Trophoblast cell (in vitro differentiated cells and primary cell): ENCODE results near the gene SHCBP1.
"Not testable (repeated sequence)": the region's sequence is repeated elsewhere in the genome, so short reads cannot be mapped to it uniquely, and the experiment has no call there.

ENCODE experiments used
- DNase-seq, 2 donors: peaks; one replicate each; pipeline ENCODE4 v3.0.0-alpha.2; 2016
- H2AFZ ChIP-seq: 2 replicates; pipeline ENCODE4 v1.6.1; 2013; ENCODE audit warnings: low read length, moderate library complexity, mild to moderate bottlenecking; ENCODE audit not compliant: insufficient read depth, poor library complexity
- H2AK5ac ChIP-seq: 2 replicates; pipeline ENCODE4 v1.6.1; 2013; ENCODE audit warnings: mild to moderate bottlenecking, low read length
- H2BK120ac ChIP-seq: 2 replicates; pipeline ENCODE4 v1.6.1; 2013; ENCODE audit warnings: low read length, mild to moderate bottlenecking, moderate library complexity; ENCODE audit not compliant: insufficient read depth, poor library complexity
- H2BK12ac ChIP-seq: 2 replicates; pipeline ENCODE4 v1.6.1; 2013; ENCODE audit warnings: mild to moderate bottlenecking, low read length, moderate library complexity
- H2BK5ac ChIP-seq: 2 replicates; pipeline ENCODE4 v1.6.1; 2013; ENCODE audit warnings: low read length, low read depth, moderate library complexity, mild to moderate bottlenecking; ENCODE audit not compliant: poor library complexity
- H3K14ac ChIP-seq: 2 replicates; pipeline ENCODE4 v1.6.1; 2013; ENCODE audit warnings: mild to moderate bottlenecking, low read length
- H3K18ac ChIP-seq: 2 replicates; pipeline ENCODE4 v1.6.1; 2013; ENCODE audit warnings: mild to moderate bottlenecking, low read length
- H3K23ac ChIP-seq: 2 replicates; pipeline ENCODE4 v1.6.1; 2013; ENCODE audit warnings: low read length
- H3K27ac ChIP-seq: 2 replicates; pipeline ENCODE4 v1.5.1; 2013; ENCODE audit warnings: low read depth, mild to moderate bottlenecking, inconsistent platforms, low read length, moderate library complexity
- H3K27me3 ChIP-seq: 2 replicates; pipeline ENCODE4 v1.6.1; 2013; ENCODE audit warnings: inconsistent platforms, mild to moderate bottlenecking, low read length, moderate library complexity; ENCODE audit not compliant: insufficient read depth
- H3K36me3 ChIP-seq, 2 experiments: 1 replicate in 1 of 2; 2 replicates in 1 of 2; pipeline ENCODE4 v1.6.1; 2013; ENCODE audit warnings: low read length in 2 of 2, mild to moderate bottlenecking in 2 of 2, moderate library complexity in 1 of 2; ENCODE audit not compliant: insufficient read depth in 2 of 2, control insufficient read depth in 1 of 2
- H3K4ac ChIP-seq: 2 replicates; pipeline ENCODE4 v1.6.1; 2013; ENCODE audit warnings: low read depth, mild to moderate bottlenecking, low read length, moderate library complexity
- H3K4me1 ChIP-seq, 2 experiments: 1 replicate in 1 of 2; 2 replicates in 1 of 2; pipeline ENCODE4 v1.6.1; 2013; ENCODE audit warnings: low read length in 2 of 2, mild to moderate bottlenecking in 2 of 2, moderate library complexity in 1 of 2; ENCODE audit not compliant: insufficient read depth in 2 of 2, control insufficient read depth in 1 of 2
- H3K4me2 ChIP-seq: 2 replicates; pipeline ENCODE4 v1.6.1; 2013; ENCODE audit warnings: inconsistent platforms, mild to moderate bottlenecking, low read length, moderate library complexity
- H3K4me3 ChIP-seq: 2 replicates; pipeline ENCODE4 v1.5.1; 2013; ENCODE audit warnings: mild to moderate bottlenecking, low read depth, low read length, inconsistent platforms
- H3K79me1 ChIP-seq: one replicate; pipeline ENCODE4 v1.6.1; 2013; ENCODE audit warnings: low read length
- H3K79me2 ChIP-seq: 2 replicates; pipeline ENCODE4 v1.6.1; 2013; ENCODE audit warnings: low read length, mild to moderate bottlenecking; ENCODE audit not compliant: control insufficient read depth, insufficient read depth, poor library complexity
- H3K9ac ChIP-seq: 2 replicates; pipeline ENCODE4 v1.6.1; 2013; ENCODE audit warnings: mild to moderate bottlenecking, low read length
- H3K9me3 ChIP-seq: 2 replicates; pipeline ENCODE4 v1.6.1; 2013; ENCODE audit warnings: low read depth, mild to moderate bottlenecking, control low read depth, inconsistent platforms, low read length; ENCODE audit not compliant: insufficient read depth
- H4K12ac ChIP-seq: 2 replicates; pipeline ENCODE4 v1.6.1; 2013; ENCODE audit warnings: low read depth, mild to moderate bottlenecking, low read length, moderate library complexity
- H4K8ac ChIP-seq: 2 replicates; pipeline ENCODE4 v1.6.1; 2013; ENCODE audit warnings: low read depth, mild to moderate bottlenecking, low read length, moderate library complexity
- H4K91ac ChIP-seq: one replicate; pipeline ENCODE4 v1.6.1; 2013; ENCODE audit warnings: low read depth, mild to moderate bottlenecking, low read length, moderate library complexity
- WGBS: extraction: QIAGEN DNeasy Blood & Tissue Kit; methylation state at CpG from one replicate; pipeline ENCODE4 v1.1.7; 2013; ENCODE audit warnings: missing lambda C conversion rate; ENCODE audit not compliant: insufficient read length, insufficient coverage; ENCODE audit errors: extremely low coverage; 5-methylcytosine and 5-hydroxymethylcytosine counted together

Gene SHCBP1

GRCh38 chr16:46562979-46563378 is 58.2 kb downstream of the SHCBP1 start:
- no peaks in the 10 kb centered on the region for H3K27me3 ChIP-seq
- H3K23ac ChIP-seq: no peak overlapping the region

GRCh38 chr16:46558018-46558417 is 63.2 kb downstream of the SHCBP1 start:
- H3K36me3 ChIP-seq: no peaks in the 10 kb centered on the region
- no peak overlapping the region for H3K18ac ChIP-seq
- no peaks in the 10 kb centered on the region for H3K9me3 ChIP-seq
- no peak overlapping the region for H2BK120ac ChIP-seq
- no peak overlapping the region for H2AK5ac ChIP-seq
- no peak overlapping the region for H2BK12ac ChIP-seq
- no peak overlapping the region for H2AFZ ChIP-seq
- DNase-seq: peak in 1 of 2 donors; percentile 55
- no peak overlapping the region for H4K91ac ChIP-seq
- H4K12ac ChIP-seq: no peak overlapping the region
- no peak overlapping the region for H2BK5ac ChIP-seq
- no peaks in the 10 kb centered on the region for H3K4me1 ChIP-seq
- H3K9ac ChIP-seq: no peak overlapping the region
- H3K4me2 ChIP-seq: no peak overlapping the region
- H3K27me3 ChIP-seq: no peaks in the 10 kb centered on the region
- H3K79me1 ChIP-seq: no peaks in the 10 kb centered on the region
- no peak overlapping the region for H4K8ac ChIP-seq
- no peak overlapping the region for H3K4ac ChIP-seq
- no peaks in the 10 kb centered on the region for H3K79me2 ChIP-seq
- H3K4me3 ChIP-seq: no peak overlapping the region
- no peak overlapping the region for H3K27ac ChIP-seq
- WGBS: no CpG with 5 or more reads among the region's 1 CpG
- H3K23ac ChIP-seq: no peak overlapping the region
- no peak overlapping the region for H3K14ac ChIP-seq

More at GRCh38 chr16:46562979-46563378, 58.2 kb downstream of the SHCBP1 start:
- no peak for DNase-seq
- no peaks in the 10 kb centered on the region for H3K79me1 ChIP-seq
- no peak overlapping the region for H3K18ac ChIP-seq
- H3K4me3 ChIP-seq: no peak overlapping the region
- no peak overlapping the region for H2BK12ac ChIP-seq
- WGBS: no CpG with 5 or more reads among the region's 3 CpGs
- H3K27ac ChIP-seq: no peak overlapping the region
- no peak overlapping the region for H4K12ac ChIP-seq
- no peak overlapping the region for H2AK5ac ChIP-seq
- peaks cover 2% of the 10 kb centered on the region for H3K9me3 ChIP-seq
- no peak overlapping the region for H3K4ac ChIP-seq
- no peak overlapping the region for H3K4me2 ChIP-seq
- H2BK120ac ChIP-seq: no peak overlapping the region
- H2AFZ ChIP-seq: no peak overlapping the region
- no peak overlapping the region for H3K9ac ChIP-seq
- no peak overlapping the region for H4K91ac ChIP-seq
- H3K36me3 ChIP-seq: no peaks in the 10 kb centered on the region
- H2BK5ac ChIP-seq: no peak overlapping the region
- H3K4me1 ChIP-seq: no peaks in the 10 kb centered on the region
- H3K14ac ChIP-seq: no peak overlapping the region
- H3K79me2 ChIP-seq: no peaks in the 10 kb centered on the region
- H4K8ac ChIP-seq: no peak overlapping the region

- Histone ChIP-seq H3K23ac (no peak overlapping the region), H2BK12ac (no peak overlapping the region), H4K12ac (no peak overlapping the region), H2AFZ (no peak overlapping the region), H3K27ac (no peak overlapping the region), H3K4ac (no peak overlapping the region), H4K91ac (no peak overlapping the region), H3K4me1 (no peaks in the 10 kb centered on the region), H3K79me2 (no peaks in the 10 kb centered on the region), H3K18ac (no peak overlapping the region), H2AK5ac (no peak overlapping the region), H3K9me3 (no peaks in the 10 kb centered on the region), H2BK5ac (no peak overlapping the region), H3K14ac (no peak overlapping the region), H3K4me2 (no peak overlapping the region), H3K79me1 (no peaks in the 10 kb centered on the region), H3K9ac (no peak overlapping the region), H3K27me3 (no peaks in the 10 kb centered on the region), H2BK120ac (no peak overlapping the region), H3K36me3 (no peaks in the 10 kb centered on the region), H3K4me3 (no peak overlapping the region), H4K8ac (no peak overlapping the region)
- WGBS: no CpG with 5 or more reads among the region's 3 CpGs
- no peak for DNase-seq
Measured at GRCh38 chr16:46555951-46556350, 65.2 kb downstream of the SHCBP1 start.

GRCh38 chr16:46554435-46554834 is 66.7 kb downstream of the SHCBP1 start:
- not testable (repeated sequence) for H3K14ac ChIP-seq, H3K79me2 ChIP-seq, H2BK12ac ChIP-seq, H4K91ac ChIP-seq, H3K4me3 ChIP-seq, H3K18ac ChIP-seq, H4K12ac ChIP-seq, H3K9me3 ChIP-seq, H3K79me1 ChIP-seq, H3K9ac ChIP-seq, H2AK5ac ChIP-seq, H3K4ac ChIP-seq, H3K27me3 ChIP-seq, H4K8ac ChIP-seq, H3K36me3 ChIP-seq, H3K4me1 ChIP-seq, H2AFZ ChIP-seq, H3K23ac ChIP-seq, H2BK5ac ChIP-seq, H2BK120ac ChIP-seq, H3K27ac ChIP-seq
- peak; percentile 61 to 84 for DNase-seq
- WGBS: no CpG with 5 or more reads among the region's 14 CpGs
- H3K4me2 ChIP-seq: peak overlapping the region; percentile 52
